ENCODE results near the gene SFXN5.

DNA sequence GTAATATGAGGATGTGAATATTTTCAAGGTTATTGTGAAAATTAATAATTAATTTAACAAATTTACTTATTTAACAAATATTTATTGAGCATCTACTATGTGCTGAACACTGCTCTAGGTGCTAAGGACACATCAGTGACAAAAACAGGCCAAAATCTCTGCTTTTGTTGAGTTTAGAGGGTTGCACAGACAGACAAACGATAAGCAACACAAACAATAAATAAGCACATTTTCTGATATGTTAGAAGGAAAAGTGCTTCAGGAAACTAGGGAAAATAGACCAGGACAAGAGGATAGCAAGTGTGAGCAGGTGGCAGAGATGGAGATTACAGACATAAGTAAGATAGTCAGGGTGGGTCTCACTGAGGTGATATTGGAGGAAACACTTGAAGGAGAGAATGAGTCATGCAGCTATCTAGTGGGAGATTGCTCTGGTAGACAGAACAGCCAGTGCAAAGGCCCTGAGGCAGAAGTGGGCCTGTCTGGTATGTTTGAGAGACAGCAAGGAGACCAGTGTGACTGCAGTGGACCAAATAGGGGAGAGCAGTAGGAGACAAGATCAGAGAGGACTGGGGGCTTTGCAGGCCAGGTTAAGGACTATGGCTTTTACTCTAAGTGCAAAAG lies 38.3 kb downstream of the SFXN5 start:
- TF ChIP-seq EP300 (IDR thresholded peaks at IDR 0.05; ENCODE audit: borderline replicate concordance in 1 of 2, low read depth in 2 of 2, low read length in 2 of 2) = no peak
- TF ChIP-seq, protein P1, sequence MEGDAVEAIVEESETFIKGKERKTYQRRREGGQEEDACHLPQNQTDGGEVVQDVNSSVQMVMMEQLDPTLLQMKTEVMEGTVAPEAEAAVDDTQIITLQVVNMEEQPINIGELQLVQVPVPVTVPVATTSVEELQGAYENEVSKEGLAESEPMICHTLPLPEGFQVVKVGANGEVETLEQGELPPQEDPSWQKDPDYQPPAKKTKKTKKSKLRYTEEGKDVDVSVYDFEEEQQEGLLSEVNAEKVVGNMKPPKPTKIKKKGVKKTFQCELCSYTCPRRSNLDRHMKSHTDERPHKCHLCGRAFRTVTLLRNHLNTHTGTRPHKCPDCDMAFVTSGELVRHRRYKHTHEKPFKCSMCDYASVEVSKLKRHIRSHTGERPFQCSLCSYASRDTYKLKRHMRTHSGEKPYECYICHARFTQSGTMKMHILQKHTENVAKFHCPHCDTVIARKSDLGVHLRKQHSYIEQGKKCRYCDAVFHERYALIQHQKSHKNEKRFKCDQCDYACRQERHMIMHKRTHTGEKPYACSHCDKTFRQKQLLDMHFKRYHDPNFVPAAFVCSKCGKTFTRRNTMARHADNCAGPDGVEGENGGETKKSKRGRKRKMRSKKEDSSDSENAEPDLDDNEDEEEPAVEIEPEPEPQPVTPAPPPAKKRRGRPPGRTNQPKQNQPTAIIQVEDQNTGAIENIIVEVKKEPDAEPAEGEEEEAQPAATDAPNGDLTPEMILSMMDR (IDR thresholded peaks at IDR 0.05; ENCODE audit: control extremely low read depth in 1 of 3, insufficient read depth in 1 of 3, low read depth in 1 of 3, low read length in 3 of 3) = no peak
- no peak for TF ChIP-seq SIN3A (conservative IDR thresholded peaks at IDR 0.05 in 1 of 2, IDR thresholded peaks at IDR 0.05 in 1 of 2; ENCODE audit: low read depth in 1 of 2, low read length in 2 of 2)
- TF ChIP-seq, protein P2, sequence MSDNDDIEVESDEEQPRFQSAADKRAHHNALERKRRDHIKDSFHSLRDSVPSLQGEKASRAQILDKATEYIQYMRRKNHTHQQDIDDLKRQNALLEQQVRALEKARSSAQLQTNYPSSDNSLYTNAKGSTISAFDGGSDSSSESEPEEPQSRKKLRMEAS (IDR thresholded peaks at IDR 0.05) = no peak
- TF ChIP-seq POLR2AphosphoS5 (IDR thresholded peaks at IDR 0.05; ENCODE audit: low read depth, low read length) = no peak
- no peak for TF ChIP-seq EZH2 (IDR thresholded peaks at IDR 0.05; ENCODE audit: low read depth, low read length, severe bottlenecking)
- TF ChIP-seq RXRA (IDR thresholded peaks at IDR 0.05; ENCODE audit: insufficient read depth, low read depth, low read length) = no peak
- no peak for TF ChIP-seq PHF8 (conservative IDR thresholded peaks at IDR 0.05; ENCODE audit: low read depth, low read length)
